ENCODE results near the gene DCP1A.

The DCP1A gene

GRCh38 chr3:53238051-53238850 lies 109.1 kb downstream of the DCP1A start:
- H3K4me1 ChIP-seq (ENCODE audit: control insufficient read depth, insufficient read depth, low read length), result peaks cover 41% of the 10 kb centered on the region
- peaks cover 34% of the 10 kb centered on the region for H3K36me3 ChIP-seq (ENCODE audit: control insufficient read depth, insufficient read depth, low read length)
- no peak overlapping the region for H3K9ac ChIP-seq (ENCODE audit: low read length)
- no peaks in the 10 kb centered on the region for H3K27me3 ChIP-seq (ENCODE audit: control insufficient read depth, insufficient read depth, low read length)
- H3K9me3 ChIP-seq (ENCODE audit: control insufficient read depth, low read length), result no peaks in the 10 kb centered on the region
- no peak overlapping the region for H3K4me3 ChIP-seq (ENCODE audit: low read length)

GRCh38 chr3:53236112-53236841 lies 111.1 kb downstream of the DCP1A start:
- no peaks in the 10 kb centered on the region for H3K27me3 ChIP-seq (ENCODE audit: control insufficient read depth, insufficient read depth, low read length)
- peaks cover 34% of the 10 kb centered on the region for H3K4me1 ChIP-seq (ENCODE audit: control insufficient read depth, insufficient read depth, low read length)
- H3K9ac ChIP-seq (ENCODE audit: low read length), result peak overlapping the region; percentile 24
- H3K4me3 ChIP-seq (ENCODE audit: low read length), result no peak overlapping the region
- no peaks in the 10 kb centered on the region for H3K9me3 ChIP-seq (ENCODE audit: control insufficient read depth, low read length)
- H3K36me3 ChIP-seq (ENCODE audit: control insufficient read depth, insufficient read depth, low read length), result peaks cover 41% of the 10 kb centered on the region

- H3K27me3 ChIP-seq (ENCODE audit: control insufficient read depth, insufficient read depth, low read length), result no peaks in the 10 kb centered on the region
- H3K36me3 ChIP-seq (ENCODE audit: control insufficient read depth, insufficient read depth, low read length), result peaks cover 44% of the 10 kb centered on the region
- no peak overlapping the region for H3K9ac ChIP-seq (ENCODE audit: low read length)
- no peak overlapping the region for H3K4me3 ChIP-seq (ENCODE audit: low read length)
- H3K9me3 ChIP-seq (ENCODE audit: control insufficient read depth, low read length), result no peaks in the 10 kb centered on the region
- H3K4me1 ChIP-seq (ENCODE audit: control insufficient read depth, insufficient read depth, low read length), result peaks cover 34% of the 10 kb centered on the region
These were observed 111.8 kb downstream of the DCP1A start for GRCh38 chr3:53235545-53235944.

GRCh38 chr3:53234841-53235232 lies 112.5 kb downstream of the DCP1A start:
- no peak overlapping the region for H3K9ac ChIP-seq (ENCODE audit: low read length)
- H3K27me3 ChIP-seq (ENCODE audit: control insufficient read depth, insufficient read depth, low read length), result no peaks in the 10 kb centered on the region
- H3K36me3 ChIP-seq (ENCODE audit: control insufficient read depth, insufficient read depth, low read length), result peaks cover 42% of the 10 kb centered on the region
- no peaks in the 10 kb centered on the region for H3K9me3 ChIP-seq (ENCODE audit: control insufficient read depth, low read length)
- H3K4me1 ChIP-seq (ENCODE audit: control insufficient read depth, insufficient read depth, low read length), result peaks cover 31% of the 10 kb centered on the region
- H3K4me3 ChIP-seq (ENCODE audit: low read length), result no peak overlapping the region

- Histone ChIP-seq H3K9ac (ENCODE audit: low read length) (no peak overlapping the region), H3K4me1 (ENCODE audit: control insufficient read depth, insufficient read depth, low read length) (peaks cover 26% of the 10 kb centered on the region), H3K27me3 (ENCODE audit: control insufficient read depth, insufficient read depth, low read length) (no peaks in the 10 kb centered on the region), H3K9me3 (ENCODE audit: control insufficient read depth, low read length) (no peaks in the 10 kb centered on the region), H3K36me3 (ENCODE audit: control insufficient read depth, insufficient read depth, low read length) (peaks cover 43% of the 10 kb centered on the region), H3K4me3 (ENCODE audit: low read length) (no peak overlapping the region)
These were observed 113.1 kb downstream of the DCP1A start for GRCh38 chr3:53234130-53234840.

All from mucosa of stomach (tissue), 1 donor.